HG03342 (cell line): ENCODE measurements around the gene DNMT1.

ENCODE experiments used
- ATAC-seq: cut with Tn5 transposase; IDR thresholded peaks from one replicate; pipeline ENCODE4 v1.9.1; 2021; ENCODE audit warnings: mild to moderate bottlenecking, moderate library complexity; ENCODE audit not compliant: unreplicated experiment

DNMT1 gene

GRCh38 chr19:10100163-10100785, 94.5 kb downstream of the DNMT1 start:
- no peak for ATAC-seq

GRCh38 chr19:10096615-10096963, 98.2 kb downstream of the DNMT1 start:
- ATAC-seq = no peak

GRCh38 chr19:10095948-10096614, 98.7 kb downstream of the DNMT1 start:
- ATAC-seq = peak; percentile 76

DNA sequence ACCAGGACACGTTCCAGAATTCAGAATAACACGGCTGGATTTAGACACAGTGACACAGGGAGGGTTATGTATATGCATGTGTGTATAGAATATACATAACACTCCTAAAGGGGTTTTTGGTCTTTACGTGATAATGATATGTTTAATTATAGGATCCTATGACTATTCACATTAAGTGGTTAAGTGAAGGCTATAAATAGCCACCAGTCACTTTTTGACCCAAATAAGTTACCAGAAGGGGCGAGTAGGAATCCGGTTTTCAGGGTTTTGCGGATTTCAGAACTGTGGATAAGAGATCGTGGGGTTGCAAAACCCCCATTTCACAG, 99.2 kb downstream of the DNMT1 start:
- ATAC-seq = no peak

DNA sequence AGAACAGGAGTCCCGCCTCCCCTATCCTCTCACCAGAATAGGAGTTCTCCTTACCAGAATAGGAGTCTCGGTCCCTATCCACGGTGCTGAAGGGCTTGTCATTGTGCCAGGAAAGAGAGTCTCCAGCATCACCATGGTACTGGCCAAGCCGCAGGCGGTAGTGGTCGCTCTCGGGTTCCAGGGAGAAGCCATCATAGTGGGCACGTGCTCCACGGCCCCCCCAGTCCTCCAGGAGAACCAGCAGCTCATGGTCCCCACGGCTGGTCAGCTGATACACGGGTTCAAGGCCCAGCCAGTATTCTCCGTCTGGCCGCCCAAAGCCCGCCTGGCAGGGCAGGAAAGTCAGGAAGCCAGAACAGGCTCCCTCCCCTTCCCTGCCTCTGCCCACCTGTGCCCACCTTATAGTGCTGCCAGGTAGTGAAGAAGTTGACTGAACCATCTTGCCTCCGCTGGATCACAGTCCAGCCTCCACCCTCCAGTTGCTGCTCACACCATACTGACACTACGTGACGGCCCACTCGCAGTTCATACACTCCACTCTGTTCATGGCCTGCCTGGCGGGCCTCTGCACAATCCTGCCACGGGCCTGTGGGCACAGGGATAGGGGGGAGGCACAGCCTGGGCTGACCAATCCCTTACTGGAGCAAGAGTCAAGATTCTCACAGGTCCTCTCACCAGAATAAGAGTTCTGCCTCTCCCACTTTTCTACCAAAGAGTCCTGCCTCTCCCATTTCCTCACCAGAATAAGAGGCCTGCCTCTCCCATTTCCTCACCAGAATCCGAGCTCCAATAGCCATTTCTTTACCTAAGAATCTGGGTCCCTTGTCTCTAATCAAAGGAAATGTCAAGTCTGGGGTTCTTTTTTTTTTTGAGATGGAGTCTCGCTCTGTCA, 101.2 kb downstream of the DNMT1 start:
- no peak for ATAC-seq

- ATAC-seq = no peak
Observed at GRCh38 chr19:10092648-10093294, 102.0 kb downstream of the DNMT1 start.

DNA sequence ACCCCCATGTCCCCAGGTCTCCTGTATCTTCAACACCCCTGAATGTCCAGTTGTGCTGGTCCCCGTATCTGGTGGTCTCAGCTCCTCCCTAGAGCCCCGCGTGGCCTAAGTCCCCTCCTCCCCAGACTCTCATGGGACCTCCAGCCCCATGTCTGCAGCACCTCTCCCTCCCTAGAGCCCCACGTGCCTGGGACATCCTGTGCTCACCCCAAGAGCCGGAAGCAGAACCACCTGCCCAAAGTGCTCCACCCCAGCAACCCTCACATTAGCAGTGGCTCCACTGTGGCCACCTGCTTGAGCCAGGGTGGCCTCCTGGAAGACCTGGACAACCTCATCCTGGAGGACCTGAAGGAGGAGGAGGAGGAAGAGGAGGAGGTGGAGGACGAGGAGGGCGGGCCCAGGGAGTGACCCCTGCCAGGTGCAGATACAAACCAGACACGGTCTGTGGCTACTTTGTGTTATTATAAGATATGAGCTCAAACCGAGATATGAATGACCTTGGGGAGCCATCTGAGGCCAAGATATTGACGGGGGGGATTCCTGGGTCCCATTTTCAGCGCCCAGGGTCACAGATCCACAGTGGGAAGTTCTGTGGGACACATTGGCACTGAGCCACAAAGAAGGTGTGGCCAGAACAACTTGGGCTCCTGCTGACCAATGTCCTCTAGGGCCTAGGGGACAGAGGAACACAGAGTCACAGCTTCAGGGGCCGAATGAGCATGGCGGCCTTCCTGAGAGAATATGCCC, 102.7 kb downstream of the DNMT1 start:
- no peak for ATAC-seq

DNA sequence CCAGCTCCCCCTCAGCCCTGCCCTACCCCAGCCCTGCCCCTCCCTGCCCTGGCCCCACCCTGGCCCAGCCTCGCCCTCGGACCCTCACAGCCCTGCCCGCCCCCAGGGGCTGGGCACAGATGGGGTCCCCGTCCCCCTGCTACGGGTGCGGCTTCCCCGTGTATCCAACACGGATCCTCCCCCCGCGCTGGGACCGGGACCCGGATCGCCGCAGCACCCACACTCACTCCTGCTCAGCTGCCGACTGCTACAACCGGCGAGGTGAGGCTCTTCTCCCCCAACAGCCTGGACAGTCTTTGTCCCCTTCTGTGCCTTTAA, 103.4 kb downstream of the DNMT1 start:
- ATAC-seq = no peak

GRCh38 chr19:10089801-10090375, 104.9 kb downstream of the DNMT1 start:
- no peak for ATAC-seq

DNA sequence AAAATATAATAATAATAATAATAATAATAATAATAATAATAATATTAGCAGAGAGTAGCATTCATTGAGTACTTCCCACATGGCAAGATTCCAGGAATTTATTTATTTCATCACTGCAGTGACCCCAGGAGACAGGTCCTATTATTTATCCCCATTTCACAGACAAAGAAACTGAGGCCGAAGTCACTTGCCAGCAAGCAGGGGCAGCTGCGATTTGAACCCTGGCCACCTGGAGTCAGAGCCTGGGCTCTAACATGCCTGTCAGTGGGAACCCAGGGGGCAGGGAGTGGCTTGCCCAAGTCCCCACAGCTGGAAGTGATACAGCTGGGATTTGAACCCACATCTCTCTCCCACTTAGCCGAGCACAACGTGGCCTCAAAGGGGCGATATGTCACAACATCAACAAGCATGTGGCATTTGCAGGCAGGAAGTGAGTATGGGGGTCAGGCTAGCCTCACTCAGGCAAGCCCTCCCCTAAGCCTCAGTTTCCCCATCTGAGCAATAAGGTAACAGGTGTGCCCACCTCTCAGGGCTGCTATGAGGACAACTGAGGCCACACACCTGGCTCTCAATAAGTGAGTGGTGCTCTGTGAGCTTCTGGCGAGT, 105.7 kb downstream of the DNMT1 start:
- no peak for ATAC-seq

DNA sequence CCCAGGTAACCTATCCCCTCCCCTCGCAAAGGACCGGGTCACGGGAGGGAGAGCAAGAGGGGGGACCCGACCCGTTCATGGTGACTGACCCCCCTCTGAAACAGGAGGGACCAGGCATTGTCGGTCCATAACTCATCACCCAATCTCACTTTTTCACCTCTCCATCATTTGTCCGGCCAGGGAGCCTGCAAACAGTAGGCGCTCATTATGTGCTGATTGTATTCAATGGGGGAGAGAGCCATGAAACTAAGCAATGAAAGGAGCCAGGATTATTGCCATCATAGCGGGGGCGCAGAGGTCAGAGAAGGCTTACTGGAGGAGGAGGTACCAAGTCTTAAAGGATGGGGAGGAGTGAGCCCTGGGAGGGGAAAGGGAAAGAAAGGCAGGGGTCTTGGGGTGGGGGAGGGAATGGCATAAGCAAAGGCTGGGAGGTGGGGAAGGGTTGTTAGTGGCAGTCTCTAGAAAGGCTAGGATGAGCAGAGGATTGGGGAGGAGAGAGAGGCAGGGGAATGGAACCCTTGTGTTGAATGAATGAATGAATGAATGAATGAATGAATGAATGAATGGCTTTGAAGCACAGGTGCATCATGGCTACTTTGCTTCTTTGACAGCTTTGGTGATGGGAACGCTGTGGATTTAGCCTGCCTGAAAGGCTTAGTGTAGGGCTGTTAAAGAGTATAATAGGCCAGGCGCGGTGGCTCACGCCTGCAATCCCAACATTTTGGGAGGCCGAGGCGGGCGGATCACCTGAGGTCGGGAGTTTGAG, 107.3 kb downstream of the DNMT1 start:
- ATAC-seq = no peak

DNA sequence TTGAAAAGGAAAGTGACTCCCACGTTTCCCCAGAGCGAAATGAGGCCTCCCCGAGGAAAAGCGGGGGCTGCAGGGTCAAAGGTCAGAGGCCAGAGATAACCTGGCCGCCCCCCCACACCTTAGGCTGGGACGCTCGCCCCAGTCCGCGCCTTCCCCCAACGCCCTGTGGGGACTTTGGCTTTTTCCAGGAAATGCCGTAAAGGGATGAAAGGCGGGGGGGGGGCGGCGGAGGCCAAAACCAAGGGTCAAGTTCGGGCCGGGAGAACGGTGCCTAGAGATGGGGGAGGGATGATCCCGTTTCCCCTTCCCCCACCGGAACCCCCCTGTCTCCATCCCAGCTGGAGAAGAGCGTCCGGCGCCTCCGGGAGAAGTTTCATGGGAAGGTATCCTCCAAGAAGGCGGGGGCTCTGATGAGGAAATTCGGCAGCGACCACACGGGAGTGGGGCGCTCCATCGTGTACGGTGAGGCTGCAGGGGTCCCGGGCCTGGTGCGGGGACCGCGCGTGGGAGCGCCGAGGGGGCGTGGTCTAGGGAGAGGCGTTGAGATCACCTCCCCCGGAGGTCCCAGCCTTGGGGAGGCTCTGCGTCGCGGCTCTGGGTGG, 108.1 kb downstream of the DNMT1 start:
- ATAC-seq = no peak

DNA sequence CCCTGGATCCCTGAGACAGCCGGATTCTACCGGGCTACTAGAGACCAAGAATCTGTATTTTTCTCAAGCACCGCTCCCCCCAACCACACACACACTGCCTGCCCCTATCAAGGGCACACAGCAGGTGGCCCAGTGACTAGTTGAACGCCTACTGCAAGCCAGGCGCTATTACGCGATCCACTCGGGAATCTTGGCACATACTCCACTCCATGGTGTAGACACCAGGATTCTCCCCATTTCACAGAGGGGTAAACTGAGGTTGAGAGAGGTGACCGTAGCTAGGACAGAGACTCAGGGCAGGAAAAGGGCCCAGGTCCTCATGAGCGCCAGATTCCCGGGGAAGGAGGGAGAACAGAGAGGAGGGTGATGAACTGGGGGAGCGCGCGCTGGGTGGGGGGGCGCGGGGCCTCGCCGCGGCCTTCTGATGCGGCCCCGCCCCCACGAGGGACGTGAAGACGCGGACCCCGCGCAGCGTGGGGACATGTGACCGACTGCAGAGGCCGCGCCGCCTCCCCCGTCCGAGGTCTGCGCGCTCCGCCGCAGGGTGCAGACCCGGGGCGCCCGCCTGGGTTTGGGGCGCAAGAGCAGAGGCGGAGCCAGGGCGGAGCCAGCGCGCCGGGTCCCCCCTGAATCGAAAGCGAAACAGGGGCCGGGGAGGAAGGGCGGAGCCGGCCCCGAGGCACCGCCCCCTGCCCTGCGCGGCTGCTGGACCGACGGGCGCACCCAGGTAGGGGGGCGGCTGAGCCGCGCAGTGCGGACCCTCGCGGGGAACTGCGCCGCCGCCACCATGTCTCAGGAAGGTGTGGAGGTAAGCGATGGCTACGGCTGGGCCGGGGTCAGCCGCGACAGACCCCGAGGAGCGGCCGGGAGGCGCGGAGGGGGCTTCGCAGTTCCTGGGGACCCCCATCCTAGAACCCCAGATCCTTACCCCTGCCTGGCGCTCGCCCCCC, 108.8 kb downstream of the DNMT1 start, which contains the start of gene SHFL:
Gene SHFL, plus strand, starts transcription at position 677 of the 950 bp plus-strand sequence. Its CDS starts 111 bp downstream, at position 788.
- ATAC-seq = peak; percentile 68

GRCh38 chr19:10084803-10085202, 110.0 kb downstream of the DNMT1 start:
- no peak for ATAC-seq

- ATAC-seq = no peak
Observed at GRCh38 chr19:10083911-10084310, 110.8 kb downstream of the DNMT1 start.
